ENCODE results near the gene LCN1.

LCN1 gene

GRCh38 chr9:135490166-135490870, 30.9 kb upstream of the LCN1 start:
- TF ChIP-seq, protein P1, sequence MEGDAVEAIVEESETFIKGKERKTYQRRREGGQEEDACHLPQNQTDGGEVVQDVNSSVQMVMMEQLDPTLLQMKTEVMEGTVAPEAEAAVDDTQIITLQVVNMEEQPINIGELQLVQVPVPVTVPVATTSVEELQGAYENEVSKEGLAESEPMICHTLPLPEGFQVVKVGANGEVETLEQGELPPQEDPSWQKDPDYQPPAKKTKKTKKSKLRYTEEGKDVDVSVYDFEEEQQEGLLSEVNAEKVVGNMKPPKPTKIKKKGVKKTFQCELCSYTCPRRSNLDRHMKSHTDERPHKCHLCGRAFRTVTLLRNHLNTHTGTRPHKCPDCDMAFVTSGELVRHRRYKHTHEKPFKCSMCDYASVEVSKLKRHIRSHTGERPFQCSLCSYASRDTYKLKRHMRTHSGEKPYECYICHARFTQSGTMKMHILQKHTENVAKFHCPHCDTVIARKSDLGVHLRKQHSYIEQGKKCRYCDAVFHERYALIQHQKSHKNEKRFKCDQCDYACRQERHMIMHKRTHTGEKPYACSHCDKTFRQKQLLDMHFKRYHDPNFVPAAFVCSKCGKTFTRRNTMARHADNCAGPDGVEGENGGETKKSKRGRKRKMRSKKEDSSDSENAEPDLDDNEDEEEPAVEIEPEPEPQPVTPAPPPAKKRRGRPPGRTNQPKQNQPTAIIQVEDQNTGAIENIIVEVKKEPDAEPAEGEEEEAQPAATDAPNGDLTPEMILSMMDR (conservative IDR thresholded peaks at IDR 0.05) = no peak
- no peak overlapping the region for H3K27ac ChIP-seq

- TF ChIP-seq, protein P1 (conservative IDR thresholded peaks at IDR 0.05) = no peak
- H3K27ac ChIP-seq = no peak overlapping the region
Observed at GRCh38 chr9:135490980-135491464, 30.2 kb upstream of the LCN1 start.

DNA sequence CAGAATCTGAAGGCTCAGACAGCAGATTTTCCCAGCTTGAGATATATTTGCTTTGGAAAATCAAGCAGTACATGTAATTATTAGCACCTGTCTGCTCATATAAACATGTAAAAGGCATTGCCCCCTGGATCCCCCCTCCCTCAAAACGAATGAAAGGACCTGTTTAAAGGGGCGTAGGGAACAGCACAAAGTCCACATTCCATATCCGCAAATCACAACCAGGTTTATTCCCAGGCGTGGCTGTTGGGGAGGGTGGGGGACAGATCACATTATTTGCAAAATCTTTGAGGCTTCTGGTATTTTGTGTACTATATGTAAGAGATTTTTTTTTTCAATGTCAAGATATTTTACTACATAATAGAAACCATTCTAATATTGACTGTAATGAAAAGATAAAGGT, 29.5 kb upstream of the LCN1 start:
- H3K27ac ChIP-seq = no peak overlapping the region
- TF ChIP-seq, protein P1 (conservative IDR thresholded peaks at IDR 0.05) = no peak

GRCh38 chr9:135492886-135493669, 28.2 kb upstream of the LCN1 start:
- TF ChIP-seq, protein P1 (conservative IDR thresholded peaks at IDR 0.05) = no peak
- H3K27ac ChIP-seq = no peak overlapping the region

- TF ChIP-seq, protein P1 (conservative IDR thresholded peaks at IDR 0.05) = no peak
- H3K27ac ChIP-seq = no peak overlapping the region
Observed at GRCh38 chr9:135494791-135495559, 26.3 kb upstream of the LCN1 start.

DNA sequence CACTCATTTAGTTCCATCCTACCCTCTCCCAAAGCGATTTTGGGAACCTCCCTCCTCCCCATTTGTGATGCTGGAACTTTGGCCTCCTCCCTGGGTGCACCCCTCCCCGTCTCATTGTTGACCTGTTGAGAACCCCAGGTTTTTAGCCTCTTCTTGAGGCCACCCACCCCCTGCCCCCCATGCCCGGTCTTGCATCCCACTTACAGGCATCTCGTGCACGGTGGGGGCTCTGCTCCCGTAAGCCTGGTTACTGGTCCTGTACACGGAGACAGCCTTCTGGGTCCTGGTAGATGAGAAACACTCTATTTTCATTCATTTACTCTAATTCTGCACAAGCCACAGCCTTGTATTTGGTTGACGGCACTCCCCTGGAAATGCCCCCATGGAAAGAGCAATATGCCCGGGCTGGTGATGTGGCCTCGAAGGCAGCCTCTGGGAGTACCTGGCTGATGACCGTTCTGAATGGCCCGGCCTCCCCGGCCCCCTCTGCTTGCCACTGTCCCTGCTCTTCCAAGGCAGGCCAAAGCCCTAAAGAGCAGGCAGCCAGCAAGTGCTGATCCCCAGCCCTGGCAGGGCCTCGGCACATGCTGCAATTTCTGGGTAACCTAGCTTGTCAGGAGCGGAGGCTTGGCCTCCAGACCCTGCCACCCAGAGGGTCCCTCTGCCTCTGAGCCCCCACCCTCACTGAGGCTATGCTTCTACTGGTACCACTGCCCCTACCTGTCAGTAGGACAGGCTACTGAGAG, 22.7 kb upstream of the LCN1 start:
- no peak overlapping the region; the same call in 1 of the 2 replicates for H3K27ac ChIP-seq
- TF ChIP-seq, protein P1 (conservative IDR thresholded peaks at IDR 0.05) = no peak
